ENCODE measurements around the gene STRIP2. TPM values are rescaled to one million over a fixed set of nuclear protein-coding genes. Genes with fewer than 3 reads are reported as not detected.

STRIP2 gene
- polyA plus RNA-seq, 1 donor (not counting 4 experiments of a cell fraction or from before 2014, with no cell fraction given), result 12.5 TPM

GRCh38 chr7:129426482-129426881, 7.8 kb upstream of the STRIP2 start:
- H3K9me3 ChIP-seq (ENCODE audit: control insufficient read depth, low read depth, low read length), result no peaks in the 10 kb centered on the region
- no peak for TF ChIP-seq EZH2 (IDR thresholded peaks at IDR 0.05; ENCODE audit: low read length)
- no peak for TF ChIP-seq CTCF (optimal IDR thresholded peaks at IDR 0.05 in 1 of 3, IDR thresholded peaks at IDR 0.05 in 1 of 3, conservative IDR thresholded peaks at IDR 0.05 in 1 of 3; ENCODE audit: extremely low read depth in 1 of 3, insufficient read depth in 2 of 3, low read length in 3 of 3)
- H3K27me3 ChIP-seq (ENCODE audit: control insufficient read depth, extremely low read depth, insufficient read depth, low read length), result no peaks in the 10 kb centered on the region
- no peak for FAIRE-seq
- H3K9me1 ChIP-seq (ENCODE audit: control insufficient read depth, extremely low read depth, insufficient read depth, low read length), result no peaks in the 10 kb centered on the region
- dilution Hi-C loops (cut with MboI; ENCODE audit: extremely low pct_ligation_motif_present, low sequenced_read_pairs), result no loop called here
- H3K4me3 ChIP-seq (ENCODE audit: control insufficient read depth in 2 of 3, extremely low read depth in 1 of 3, insufficient read depth in 2 of 3, low read depth in 1 of 3, low read length in 3 of 3), result no peak overlapping the region
- H3K4me1 ChIP-seq (ENCODE audit: control insufficient read depth, extremely low read depth, insufficient read depth, low read length), result peaks cover 4% of the 10 kb centered on the region
- no peak overlapping the region for H3K27ac ChIP-seq (ENCODE audit: control insufficient read depth, insufficient read depth, low read length)
- no peaks in the 10 kb centered on the region for H4K20me1 ChIP-seq (ENCODE audit: control insufficient read depth, extremely low read depth, insufficient read depth, low read length)
- H2AFZ ChIP-seq (ENCODE audit: control insufficient read depth, low read length), result no peak overlapping the region
- H3K9ac ChIP-seq (ENCODE audit: control insufficient read depth, extremely low read depth, insufficient read depth, low read length), result no peak overlapping the region
- H3K4me2 ChIP-seq (ENCODE audit: control insufficient read depth, extremely low read depth, insufficient read depth, low read depth, low read length), result no peak overlapping the region
- DNase-seq (ENCODE audit: low read depth, low spot score), result no peak
- H3K79me2 ChIP-seq (ENCODE audit: control insufficient read depth, insufficient read depth, low read length), result no peaks in the 10 kb centered on the region
- H3K36me3 ChIP-seq (ENCODE audit: control insufficient read depth in 2 of 2, extremely low read depth in 1 of 2, insufficient read depth in 2 of 2, low read length in 2 of 2), result peaks cover 13 to 15% of the 10 kb centered on the region in 2 experiments

- Histone ChIP-seq H3K27me3 (ENCODE audit: control insufficient read depth, extremely low read depth, insufficient read depth, low read length) (no peaks in the 10 kb centered on the region), H3K9me1 (ENCODE audit: control insufficient read depth, extremely low read depth, insufficient read depth, low read length) (no peaks in the 10 kb centered on the region), H3K4me1 (ENCODE audit: control insufficient read depth, extremely low read depth, insufficient read depth, low read length) (peaks cover 4% of the 10 kb centered on the region), H3K27ac (ENCODE audit: control insufficient read depth, insufficient read depth, low read length) (no peak overlapping the region), H3K9me3 (ENCODE audit: control insufficient read depth, low read depth, low read length) (no peaks in the 10 kb centered on the region), H3K79me2 (ENCODE audit: control insufficient read depth, insufficient read depth, low read length) (no peaks in the 10 kb centered on the region), H3K36me3 (ENCODE audit: control insufficient read depth in 2 of 2, extremely low read depth in 1 of 2, insufficient read depth in 2 of 2, low read length in 2 of 2) (peaks cover 12 to 13% of the 10 kb centered on the region in 2 experiments), H4K20me1 (ENCODE audit: control insufficient read depth, extremely low read depth, insufficient read depth, low read length) (no peaks in the 10 kb centered on the region), H3K4me2 (ENCODE audit: control insufficient read depth, extremely low read depth, insufficient read depth, low read depth, low read length) (no peak overlapping the region), H3K4me3 (ENCODE audit: control insufficient read depth in 2 of 3, extremely low read depth in 1 of 3, insufficient read depth in 2 of 3, low read depth in 1 of 3, low read length in 3 of 3) (no peak overlapping the region), H2AFZ (ENCODE audit: control insufficient read depth, low read length) (no peak overlapping the region), H3K9ac (ENCODE audit: control insufficient read depth, extremely low read depth, insufficient read depth, low read length) (no peak overlapping the region)
- no peak for FAIRE-seq
- dilution Hi-C loops (cut with MboI; ENCODE audit: extremely low pct_ligation_motif_present, low sequenced_read_pairs), result no loop called here
- no peak for DNase-seq (ENCODE audit: low read depth, low spot score)
- no peak for TF ChIP-seq EZH2 (IDR thresholded peaks at IDR 0.05; ENCODE audit: low read length)
- TF ChIP-seq CTCF (optimal IDR thresholded peaks at IDR 0.05 in 1 of 3, IDR thresholded peaks at IDR 0.05 in 1 of 3, conservative IDR thresholded peaks at IDR 0.05 in 1 of 3; ENCODE audit: extremely low read depth in 1 of 3, insufficient read depth in 2 of 3, low read length in 3 of 3), result no peak
These were observed 6.6 kb upstream of the STRIP2 start for GRCh38 chr7:129427526-129428045.
